GM18520 (cell line): ENCODE data around the gene BMP10.

Experiments
- ATAC-seq: cut with Tn5 transposase; IDR thresholded peaks from one replicate; pipeline ENCODE4 v1.9.1; 2021; ENCODE audit not compliant: unreplicated experiment

Gene BMP10

GRCh38 chr2:68854476-68854875 lies 16.7 kb downstream of the BMP10 start:
- ATAC-seq: no peak

- ATAC-seq: no peak
These were observed 17.3 kb downstream of the BMP10 start for GRCh38 chr2:68853915-68854314.

- no peak for ATAC-seq
These were observed 18.2 kb downstream of the BMP10 start for GRCh38 chr2:68853035-68853434.

- no peak for ATAC-seq
These were observed 20.7 kb downstream of the BMP10 start for GRCh38 chr2:68850524-68850923.

GRCh38 chr2:68849579-68850030 lies 21.6 kb downstream of the BMP10 start:
- no peak for ATAC-seq

- no peak for ATAC-seq
These were observed 23.4 kb downstream of the BMP10 start for GRCh38 chr2:68847751-68848150.

- no peak for ATAC-seq
These were observed 25.1 kb downstream of the BMP10 start for GRCh38 chr2:68846091-68846490.

- ATAC-seq: no peak
These were observed 26.2 kb downstream of the BMP10 start for GRCh38 chr2:68845043-68845442.

GRCh38 chr2:68839260-68839833 lies 31.9 kb downstream of the BMP10 start:
- no peak for ATAC-seq

- ATAC-seq: no peak
These were observed 32.6 kb downstream of the BMP10 start for GRCh38 chr2:68838641-68839040.

GRCh38 chr2:68837861-68838341 lies 33.3 kb downstream of the BMP10 start:
- peak; percentile 63 for ATAC-seq

- ATAC-seq: no peak
These were observed 33.9 kb downstream of the BMP10 start for GRCh38 chr2:68837164-68837860.

- ATAC-seq: no peak
These were observed 35.6 kb downstream of the BMP10 start for GRCh38 chr2:68835621-68836020.

- ATAC-seq: no peak
These were observed 36.3 kb downstream of the BMP10 start for GRCh38 chr2:68834737-68835376.

- ATAC-seq: no peak
These were observed 38.0 kb downstream of the BMP10 start for GRCh38 chr2:68833162-68833561.

GRCh38 chr2:68832233-68832869 lies 38.8 kb downstream of the BMP10 start:
- peak; percentile 61 for ATAC-seq

- no peak for ATAC-seq
These were observed 39.4 kb downstream of the BMP10 start for GRCh38 chr2:68831686-68832232.

- no peak for ATAC-seq
These were observed 41.4 kb downstream of the BMP10 start for GRCh38 chr2:68829749-68830148.

GRCh38 chr2:68828887-68829708 lies 42.1 kb downstream of the BMP10 start:
- ATAC-seq: no peak

GRCh38 chr2:68827666-68828065 lies 43.5 kb downstream of the BMP10 start:
- ATAC-seq: no peak

GRCh38 chr2:68825866-68826265 lies 45.3 kb downstream of the BMP10 start:
- no peak for ATAC-seq
